Activated CD4-positive, alpha-beta memory T cell treated with anti-CD3 and anti-CD28 coated beads, Interleukin-2, amount 10 ng/mL, durations not matched to agents 7 days and 5 days (primary cell): ENCODE data around the gene ATOH8. TPM values are rescaled to one million over a fixed set of nuclear protein-coding genes. Genes with fewer than 3 reads are reported as not detected.

ENCODE experiments used
- CTCF ChIA-PET: fragments of 350-600 bp; sonication (Branson Sonifier 250); formaldehyde crosslinking; loops from one replicate; lab custom pipeline; 2021; ENCODE audit warnings: antibody characterized with exemption, inconsistent platforms; lab: Charles Lee
- POLR2A ChIA-PET: fragments of 350-600 bp; sonication (Branson Sonifier 250); formaldehyde crosslinking; loops from one replicate; lab custom pipeline; 2021; ENCODE audit warnings: antibody characterized with exemption; lab: Charles Lee
- DNase-seq: peaks from one replicate; pipeline ENCODE4 v3.0.0-alpha.2; 2020
- H3K27ac Mint-ChIP-seq: one replicate; pipeline ENCODE4 v1.8.0; 2021; ENCODE audit warnings: mild to moderate bottlenecking, mixed read lengths
- H3K27me3 Mint-ChIP-seq: one replicate; pipeline ENCODE4 v1.8.0; 2021; ENCODE audit warnings: mixed read lengths
- H3K36me3 Mint-ChIP-seq: one replicate; pipeline ENCODE4 v1.8.0; 2021; ENCODE audit warnings: low read depth, mixed read lengths
- H3K4me1 Mint-ChIP-seq: one replicate; pipeline ENCODE4 v1.8.0; 2021; ENCODE audit warnings: mixed read lengths
- H3K4me3 Mint-ChIP-seq: one replicate; pipeline ENCODE4 v1.8.0; 2021; ENCODE audit warnings: mild to moderate bottlenecking, mixed read lengths
- H3K9me3 Mint-ChIP-seq: one replicate; pipeline ENCODE4 v1.8.0; 2021; ENCODE audit warnings: mixed read lengths
- total RNA-seq, 2 experiments: library from RNA; stranded (reverse); gene quantifications; one replicate each; pipeline ENCODE4 v1.2.3, GENCODE V29; 2021

The ATOH8 gene
- total RNA-seq, 2 experiments from 2014 or later = 0.55 to 0.78 TPM

- no peak overlapping the region for H3K4me3 Mint-ChIP-seq
- no peak overlapping the region for H3K27ac Mint-ChIP-seq
- H3K4me1 Mint-ChIP-seq = no peaks in the 10 kb centered on the region
- no peaks in the 10 kb centered on the region for H3K9me3 Mint-ChIP-seq
- no peaks in the 10 kb centered on the region for H3K36me3 Mint-ChIP-seq
- peaks cover 16% of the 10 kb centered on the region for H3K27me3 Mint-ChIP-seq
- ChIA-PET CTCF (no interaction called here), POLR2A (no interaction called here)
- DNase-seq = no peak
Measured at GRCh38 chr2:85780316-85781012, 26.7 kb downstream of the ATOH8 start.

DNA sequence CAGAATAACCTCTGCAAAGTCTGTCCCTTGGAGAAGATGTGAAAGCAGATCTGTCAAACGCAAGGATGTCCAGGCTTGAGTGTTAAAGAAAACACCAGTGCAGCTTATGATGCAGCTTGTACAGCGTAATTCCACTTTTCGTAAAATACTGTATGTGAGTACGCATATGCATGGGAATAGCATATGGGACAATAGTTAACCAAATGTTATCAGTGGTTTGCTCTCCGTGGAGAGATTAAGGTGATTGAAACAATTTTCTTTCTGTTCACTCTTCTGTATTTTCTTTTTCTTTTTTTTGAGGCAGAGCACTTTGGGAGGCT, 27.2 kb downstream of the ATOH8 start:
- no peak overlapping the region for H3K4me3 Mint-ChIP-seq
- H3K9me3 Mint-ChIP-seq = no peaks in the 10 kb centered on the region
- peaks cover 14% of the 10 kb centered on the region for H3K27me3 Mint-ChIP-seq
- no peaks in the 10 kb centered on the region for H3K4me1 Mint-ChIP-seq
- no peak overlapping the region for H3K27ac Mint-ChIP-seq
- no peak for DNase-seq
- ChIA-PET POLR2A (no interaction called here), CTCF (no interaction called here)
- no peaks in the 10 kb centered on the region for H3K36me3 Mint-ChIP-seq

- Mint-ChIP-seq H3K4me3 (no peak overlapping the region), H3K9me3 (no peaks in the 10 kb centered on the region), H3K4me1 (no peaks in the 10 kb centered on the region), H3K27ac (no peak overlapping the region), H3K27me3 (peaks cover 5% of the 10 kb centered on the region), H3K36me3 (no peaks in the 10 kb centered on the region)
- ChIA-PET POLR2A (no interaction called here), CTCF (no interaction called here)
- DNase-seq = no peak
Measured at GRCh38 chr2:85783796-85784195, 30.0 kb downstream of the ATOH8 start.

DNA sequence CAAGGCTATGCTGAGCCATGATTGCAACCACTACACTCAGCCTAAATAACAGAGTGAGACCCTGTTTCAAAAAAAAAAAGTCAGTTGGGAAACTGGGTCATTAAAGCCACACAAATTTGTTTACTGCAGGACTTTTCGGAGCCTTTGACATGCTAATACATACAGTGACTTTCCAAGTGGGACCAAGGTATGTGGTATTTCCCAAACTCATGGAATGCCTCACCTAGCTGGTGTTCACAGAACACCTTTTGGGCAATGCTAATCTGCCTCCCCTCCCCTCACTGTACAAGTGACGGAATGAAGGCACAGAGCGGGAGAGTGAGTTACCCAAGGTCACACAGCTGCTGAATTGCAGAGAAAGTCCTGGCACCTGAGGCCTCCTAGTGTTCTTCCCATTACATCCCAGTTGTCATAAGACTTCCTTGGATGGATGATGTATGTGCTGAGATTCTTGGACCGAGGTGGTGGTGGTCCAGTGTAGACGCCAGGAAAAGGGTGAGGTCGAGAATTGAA, 30.7 kb downstream of the ATOH8 start:
- no peak for DNase-seq
- Mint-ChIP-seq H3K36me3 (no peaks in the 10 kb centered on the region), H3K9me3 (no peaks in the 10 kb centered on the region), H3K4me3 (no peak overlapping the region), H3K27me3 (peaks cover 8% of the 10 kb centered on the region), H3K4me1 (no peaks in the 10 kb centered on the region), H3K27ac (no peak overlapping the region)
- ChIA-PET CTCF (no interaction called here), POLR2A (interaction anchor here (1.4 kb wide), 2 partner anchors 9 to 21 kb away, joined by 3 to 4 read pairs; no protein-coding TSS in a partner anchor)

GRCh38 chr2:85785027-85785822, 31.4 kb downstream of the ATOH8 start:
- Mint-ChIP-seq H3K9me3 (no peaks in the 10 kb centered on the region), H3K4me1 (no peaks in the 10 kb centered on the region), H3K4me3 (no peak overlapping the region), H3K27ac (no peak overlapping the region), H3K27me3 (peaks cover 11% of the 10 kb centered on the region), H3K36me3 (no peaks in the 10 kb centered on the region)
- ChIA-PET POLR2A (interaction anchor here (1.4 kb wide), 2 partner anchors 9 to 22 kb away, joined by 3 to 4 read pairs; no protein-coding TSS in a partner anchor), CTCF (no interaction called here)
- no peak for DNase-seq

DNA sequence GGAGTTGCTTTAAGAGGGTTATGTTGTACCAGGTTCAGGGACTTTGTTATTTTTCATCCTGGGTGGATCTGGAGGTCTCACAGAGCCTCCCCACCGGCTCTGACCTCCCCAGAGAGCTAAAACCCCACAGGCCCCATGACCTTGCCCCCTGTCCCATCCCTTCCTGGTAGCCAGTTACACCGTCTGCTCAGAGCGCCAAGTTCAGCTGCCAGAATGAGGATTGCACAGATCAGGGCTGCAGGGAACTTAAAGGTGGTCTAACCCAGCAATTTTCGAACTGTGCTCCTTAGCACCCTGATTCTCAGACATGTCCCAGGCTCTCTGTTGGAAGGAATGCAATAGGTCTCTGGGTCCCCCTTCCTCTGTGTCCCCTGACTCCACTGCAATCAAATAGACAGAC, 32.1 kb downstream of the ATOH8 start:
- no peaks in the 10 kb centered on the region for H3K4me1 Mint-ChIP-seq
- POLR2A ChIA-PET = interaction anchor here (1.4 kb wide), 2 partner anchors 10 to 22 kb away, joined by 3 to 4 read pairs; no protein-coding TSS in a partner anchor
- H3K27me3 Mint-ChIP-seq = peaks cover 15% of the 10 kb centered on the region
- no peak overlapping the region for H3K27ac Mint-ChIP-seq
- no peak for DNase-seq
- no peaks in the 10 kb centered on the region for H3K36me3 Mint-ChIP-seq
- H3K9me3 Mint-ChIP-seq = no peaks in the 10 kb centered on the region
- CTCF ChIA-PET = no interaction called here
- H3K4me3 Mint-ChIP-seq = no peak overlapping the region

- peaks cover 17% of the 10 kb centered on the region for H3K27me3 Mint-ChIP-seq
- H3K4me3 Mint-ChIP-seq = no peak overlapping the region
- DNase-seq = no peak
- no peaks in the 10 kb centered on the region for H3K36me3 Mint-ChIP-seq
- ChIA-PET CTCF (no interaction called here), POLR2A (no interaction called here)
- no peaks in the 10 kb centered on the region for H3K9me3 Mint-ChIP-seq
- H3K27ac Mint-ChIP-seq = no peak overlapping the region
- no peaks in the 10 kb centered on the region for H3K4me1 Mint-ChIP-seq
Measured at GRCh38 chr2:85786444-85786843, 32.7 kb downstream of the ATOH8 start.

GRCh38 chr2:85786865-85787264, 33.1 kb downstream of the ATOH8 start:
- Mint-ChIP-seq H3K4me3 (no peak overlapping the region), H3K36me3 (no peaks in the 10 kb centered on the region), H3K4me1 (no peaks in the 10 kb centered on the region), H3K9me3 (no peaks in the 10 kb centered on the region), H3K27ac (no peak overlapping the region), H3K27me3 (peaks cover 18% of the 10 kb centered on the region)
- CTCF ChIA-PET = no interaction called here
- POLR2A ChIA-PET = no interaction called here
- DNase-seq = no peak

GRCh38 chr2:85787282-85787980, 33.6 kb downstream of the ATOH8 start:
- no peak for DNase-seq
- peaks cover 24% of the 10 kb centered on the region for H3K27me3 Mint-ChIP-seq
- no peaks in the 10 kb centered on the region for H3K9me3 Mint-ChIP-seq
- H3K27ac Mint-ChIP-seq = no peak overlapping the region
- ChIA-PET POLR2A (no interaction called here), CTCF (no interaction called here)
- H3K4me1 Mint-ChIP-seq = no peaks in the 10 kb centered on the region
- H3K4me3 Mint-ChIP-seq = no peak overlapping the region
- H3K36me3 Mint-ChIP-seq = no peaks in the 10 kb centered on the region

- ChIA-PET CTCF (no interaction called here), POLR2A (no interaction called here)
- peaks cover 29% of the 10 kb centered on the region for H3K27me3 Mint-ChIP-seq
- no peaks in the 10 kb centered on the region for H3K4me1 Mint-ChIP-seq
- H3K4me3 Mint-ChIP-seq = no peak overlapping the region
- no peaks in the 10 kb centered on the region for H3K9me3 Mint-ChIP-seq
- no peak overlapping the region for H3K27ac Mint-ChIP-seq
- H3K36me3 Mint-ChIP-seq = no peaks in the 10 kb centered on the region
- no peak for DNase-seq
Measured at GRCh38 chr2:85787981-85788340, 34.2 kb downstream of the ATOH8 start.

DNA sequence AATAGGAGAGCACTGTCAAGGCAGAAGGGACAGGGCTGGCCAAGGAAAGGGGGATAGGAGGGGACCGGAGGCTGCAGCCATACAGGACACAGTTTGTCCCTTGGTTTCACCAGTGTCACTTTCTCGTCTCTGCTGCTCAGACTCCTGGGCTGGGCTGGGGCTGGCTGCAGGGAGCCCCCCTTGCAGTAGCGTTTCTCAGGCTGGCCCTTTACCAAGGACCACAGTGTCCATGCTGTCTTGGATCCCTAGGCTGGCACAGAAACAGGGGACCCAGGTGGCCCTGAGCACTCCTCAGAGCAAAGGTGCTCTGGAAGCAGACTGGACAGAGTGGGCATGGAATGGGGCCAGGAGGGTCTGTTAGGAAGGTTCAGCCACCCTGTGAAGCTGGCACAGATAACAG, 34.8 kb downstream of the ATOH8 start:
- Mint-ChIP-seq H3K36me3 (no peaks in the 10 kb centered on the region), H3K4me1 (no peaks in the 10 kb centered on the region), H3K27me3 (peaks cover 31% of the 10 kb centered on the region), H3K4me3 (no peak overlapping the region), H3K27ac (no peak overlapping the region), H3K9me3 (no peaks in the 10 kb centered on the region)
- DNase-seq = no peak
- ChIA-PET POLR2A (no interaction called here), CTCF (no interaction called here)

DNA sequence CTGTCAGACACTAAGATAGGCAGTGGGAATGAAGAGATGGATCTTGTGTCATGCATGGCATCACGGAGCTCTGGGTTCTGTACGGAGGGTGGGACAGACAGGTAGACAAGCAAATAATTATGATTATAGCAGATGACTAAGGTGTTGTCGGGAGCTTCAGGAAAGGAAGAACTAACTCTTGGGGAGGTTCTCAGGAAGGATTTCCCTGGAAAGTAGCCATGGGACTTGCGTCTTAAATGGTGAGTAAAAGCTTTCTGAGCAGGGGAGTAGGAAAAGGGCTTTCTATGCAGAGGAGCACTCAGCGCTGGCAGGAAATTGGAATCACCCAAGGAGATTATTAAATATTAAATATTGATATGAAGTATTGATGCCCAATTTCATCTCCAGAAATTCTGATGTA, 35.5 kb downstream of the ATOH8 start:
- no peaks in the 10 kb centered on the region for H3K4me1 Mint-ChIP-seq
- no peak for DNase-seq
- ChIA-PET CTCF (no interaction called here), POLR2A (no interaction called here)
- H3K4me3 Mint-ChIP-seq = no peak overlapping the region
- no peaks in the 10 kb centered on the region for H3K36me3 Mint-ChIP-seq
- H3K27ac Mint-ChIP-seq = no peak overlapping the region
- H3K9me3 Mint-ChIP-seq = no peaks in the 10 kb centered on the region
- H3K27me3 Mint-ChIP-seq = peaks cover 36% of the 10 kb centered on the region

- POLR2A ChIA-PET = no interaction called here
Measured at GRCh38 chr2:85790032-85790431, 36.2 kb downstream of the ATOH8 start.

More at GRCh38 chr2:85790032-85790431, 36.2 kb downstream of the ATOH8 start:
- H3K27ac Mint-ChIP-seq = no peak overlapping the region
- no peaks in the 10 kb centered on the region for H3K36me3 Mint-ChIP-seq
- H3K4me1 Mint-ChIP-seq = no peaks in the 10 kb centered on the region
- peaks cover 36% of the 10 kb centered on the region for H3K27me3 Mint-ChIP-seq
- DNase-seq = no peak
- CTCF ChIA-PET = no interaction called here
- no peak overlapping the region for H3K4me3 Mint-ChIP-seq
- no peaks in the 10 kb centered on the region for H3K9me3 Mint-ChIP-seq
